OCI-LY3 (cell line): Measurements from ENCODE around the gene MRC1.

Experiments
- H2AFZ ChIP-seq: fragments of 200-600, 300-600 bp; shearing (Covaris generic); 2 replicates; pipeline ENCODE4 v1.6.0; 2014; ENCODE audit warnings: antibody characterized with exemption, low read depth, low read length
- H3K27ac ChIP-seq: fragments of 200-600, 300-600 bp; sonication (generic); 2 replicates; pipeline ENCODE4 v1.5.1; 2014; ENCODE audit warnings: mild to moderate bottlenecking, low read length, moderate library complexity, mixed read lengths
- H3K27me3 ChIP-seq: fragments of 200-600, 300-600 bp; sonication (generic); 2 replicates; pipeline ENCODE4 v1.6.1; 2014; ENCODE audit warnings: low read depth, low read length, mixed read lengths
- H3K36me3 ChIP-seq: fragments of 200-600, 300-600 bp; sonication (generic); replicated peaks from 2 replicates; pipeline ENCODE3; 2014; ENCODE audit warnings: low read depth, low read length, mixed read lengths
- H3K4me1 ChIP-seq: fragments of 300-600, 200-600 bp; sonication (generic); 2 replicates; pipeline ENCODE4 v1.6.1; 2014; ENCODE audit warnings: low read length, mixed read lengths
- H3K4me2 ChIP-seq: fragments of 200-600, 300-600 bp; sonication (generic); 2 replicates; pipeline ENCODE4 v1.6.1; 2014; ENCODE audit warnings: low read length, mixed read lengths
- H3K4me3 ChIP-seq: fragments of 300-600, 200-600 bp; sonication (generic); 2 replicates; pipeline ENCODE4 v1.5.1; 2014; ENCODE audit warnings: antibody characterized with exemption, mild to moderate bottlenecking, low read length, moderate library complexity
- H3K79me2 ChIP-seq: fragments of 300-600, 200-600 bp; shearing (Covaris generic); 2 replicates; pipeline ENCODE4 v1.6.1; 2014; ENCODE audit warnings: mild to moderate bottlenecking, low read length, mixed read lengths
- H3K9ac ChIP-seq: fragments of 300-600, 200-600 bp; shearing (Covaris generic); 2 replicates; pipeline ENCODE4 v1.6.0; 2014; ENCODE audit warnings: mild to moderate bottlenecking, low read length, moderate library complexity
- H3K9me3 ChIP-seq: fragments of 200-600, 300-600 bp; shearing (Covaris generic); 2 replicates; pipeline ENCODE4 v1.6.1; 2014; ENCODE audit warnings: low read length, mixed read lengths; ENCODE audit not compliant: insufficient read depth
- H4K20me1 ChIP-seq: fragments of 200-600, 300-600 bp; sonication (generic); 2 replicates; pipeline ENCODE4 v1.6.1; 2016; ENCODE audit warnings: low read length, mixed read lengths; ENCODE audit not compliant: insufficient read depth
- CTCF ChIP-seq: fragments of 200-600, 300-600 bp; sonication (generic); IDR thresholded peaks from 2 replicates; pipeline ENCODE4 v1.5.1; 2014; ENCODE audit warnings: antibody characterized with exemption, low read length, low read depth
- EZH2phosphoT487 ChIP-seq: fragments of 200-600 bp; shearing (Covaris generic); IDR thresholded peaks from 2 replicates; pipeline ENCODE4 v1.6.1; 2018; ENCODE audit warnings: antibody characterized with exemption, mixed run types, low read depth

The MRC1 gene

GRCh38 chr10:17768496-17768895 lies 40.7 kb upstream of the MRC1 start:
- H3K9me3 ChIP-seq: no peaks in the 10 kb centered on the region
- H3K36me3 ChIP-seq: no peaks in the 10 kb centered on the region
- H3K27me3 ChIP-seq: no peaks in the 10 kb centered on the region
- 0 out of 2 replicates have a peak, but pooled peaks cover 5% of the 10 kb centered on the region for H3K4me1 ChIP-seq
- H3K79me2 ChIP-seq: no peaks in the 10 kb centered on the region
- no peak for TF ChIP-seq EZH2phosphoT487
- TF ChIP-seq CTCF: no peak
- H2AFZ ChIP-seq: no peak overlapping the region
- no peak overlapping the region for H3K9ac ChIP-seq
- H3K27ac ChIP-seq: no peak overlapping the region
- no peak overlapping the region for H3K4me3 ChIP-seq
- H3K4me2 ChIP-seq: no peak overlapping the region
- no peaks in the 10 kb centered on the region for H4K20me1 ChIP-seq

GRCh38 chr10:17768957-17769356 lies 40.2 kb upstream of the MRC1 start:
- no peaks in the 10 kb centered on the region for H3K27me3 ChIP-seq
- no peaks in the 10 kb centered on the region for H3K9me3 ChIP-seq
- TF ChIP-seq CTCF (no peak), EZH2phosphoT487 (no peak)
- no peak overlapping the region for H3K9ac ChIP-seq
- no peaks in the 10 kb centered on the region for H3K36me3 ChIP-seq
- no peak overlapping the region for H3K4me2 ChIP-seq
- H3K79me2 ChIP-seq: no peaks in the 10 kb centered on the region
- 0 out of 2 replicates have a peak, but pooled peaks cover 5% of the 10 kb centered on the region for H3K4me1 ChIP-seq
- no peak overlapping the region for H3K27ac ChIP-seq
- no peak overlapping the region for H3K4me3 ChIP-seq
- H2AFZ ChIP-seq: no peak overlapping the region
- no peaks in the 10 kb centered on the region for H4K20me1 ChIP-seq

- no peaks in the 10 kb centered on the region for H3K36me3 ChIP-seq
- H3K4me1 ChIP-seq: 0 out of 2 replicates have a peak, but pooled peaks cover 5% of the 10 kb centered on the region
- H3K4me2 ChIP-seq: no peak overlapping the region
- H2AFZ ChIP-seq: no peak overlapping the region
- no peaks in the 10 kb centered on the region for H3K27me3 ChIP-seq
- H4K20me1 ChIP-seq: no peaks in the 10 kb centered on the region
- no peak overlapping the region for H3K27ac ChIP-seq
- H3K9me3 ChIP-seq: no peaks in the 10 kb centered on the region
- no peak overlapping the region for H3K9ac ChIP-seq
- TF ChIP-seq EZH2phosphoT487 (no peak), CTCF (no peak)
- no peaks in the 10 kb centered on the region for H3K79me2 ChIP-seq
- no peak overlapping the region for H3K4me3 ChIP-seq
These were observed 38.1 kb upstream of the MRC1 start for GRCh38 chr10:17771017-17771416.

DNA sequence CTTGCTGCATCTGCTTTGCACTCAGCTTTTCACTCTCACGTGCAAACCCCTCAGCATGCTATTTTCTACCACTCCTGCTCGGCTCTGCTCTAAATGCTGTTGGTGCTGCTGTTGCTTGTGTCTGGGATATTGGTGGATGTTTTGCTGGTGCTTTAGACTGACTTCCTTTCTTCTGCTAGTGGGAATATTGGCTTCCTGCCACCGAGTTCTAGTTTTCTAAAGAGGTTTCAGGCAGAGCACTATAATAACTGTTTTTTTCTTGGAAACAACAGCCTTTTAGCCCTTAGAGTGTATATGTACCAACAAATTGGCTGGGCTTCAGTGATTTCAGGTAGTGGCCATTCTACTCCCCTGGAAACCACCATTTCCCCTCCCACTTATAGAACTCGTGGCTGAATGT lies 29.4 kb upstream of the MRC1 start:
- Histone ChIP-seq H3K9me3 (no peaks in the 10 kb centered on the region), H3K27ac (no peak overlapping the region), H3K9ac (no peak overlapping the region), H3K27me3 (no peaks in the 10 kb centered on the region), H3K79me2 (no peaks in the 10 kb centered on the region), H3K36me3 (no peaks in the 10 kb centered on the region), H3K4me2 (no peak overlapping the region), H3K4me3 (no peak overlapping the region), H4K20me1 (no peaks in the 10 kb centered on the region), H3K4me1 (peaks cover 10% of the 10 kb centered on the region), H2AFZ (no peak overlapping the region)
- no peak for TF ChIP-seq EZH2phosphoT487
- no peak for TF ChIP-seq CTCF
